Lung (tissue), 12 donors: Measurements from ENCODE around the gene BRAF. TPM values are rescaled to one million over a fixed set of nuclear protein-coding genes. Genes with fewer than 3 reads are reported as not detected.
A peak's percentile ranks its signal among the peaks of the same experiment; 100 is the strongest.

ENCODE experiments used
- ATAC-seq: fragments of 200-7000 bp; cut with Tn5 transposase; one replicate; pipeline ENCODE4 v1.9.1; 2020; ENCODE audit warnings: moderate number of reproducible peaks; ENCODE audit not compliant: insufficient read depth, low FRiP score
- DNase-seq, 3 donors: peaks; one replicate each; pipeline ENCODE4 v3.0.0-alpha.2; 2013 to 2017
- H3K27ac ChIP-seq, 2 donors: one replicate each; pipeline ENCODE4 v1.5.1; 2013; ENCODE audit warnings: mild to moderate bottlenecking in 2 of 2, moderate library complexity in 2 of 2, control low read depth in 1 of 2, inconsistent platforms in 1 of 2, low read depth in 1 of 2, low read length in 1 of 2
- H3K27me3 ChIP-seq, 3 donors: one replicate each; pipeline ENCODE4 v1.5.1; 2013; ENCODE audit warnings: low read length in 2 of 3; ENCODE audit not compliant: control insufficient read depth in 3 of 3, insufficient read depth in 3 of 3
- H3K36me3 ChIP-seq, 4 donors: one replicate each; pipeline ENCODE4 v1.5.1; 2013; ENCODE audit warnings: low read length in 4 of 4, mild to moderate bottlenecking in 1 of 4, moderate library complexity in 1 of 4; ENCODE audit not compliant: control insufficient read depth in 4 of 4, insufficient read depth in 4 of 4
- H3K4me1 ChIP-seq, 5 donors: one replicate each; pipeline ENCODE4 v1.5.1; 2013; ENCODE audit warnings: low read length in 5 of 5, mild to moderate bottlenecking in 2 of 5, moderate library complexity in 1 of 5; ENCODE audit not compliant: control insufficient read depth in 5 of 5, insufficient read depth in 5 of 5
- H3K4me3 ChIP-seq: one replicate; pipeline ENCODE4 v1.5.1; 2013; ENCODE audit warnings: mild to moderate bottlenecking, control low read depth, moderate library complexity
- H3K9ac ChIP-seq, 2 donors: one replicate each; pipeline ENCODE4 v1.5.1; 2013; ENCODE audit warnings: low read length in 2 of 2, control low read depth in 1 of 2; ENCODE audit not compliant: insufficient read depth in 1 of 2
- H3K9me3 ChIP-seq, 4 donors: one replicate each; pipeline ENCODE4 v1.5.1; 2013; ENCODE audit warnings: low read length in 3 of 4, mild to moderate bottlenecking in 1 of 4, moderate library complexity in 1 of 4; ENCODE audit not compliant: control insufficient read depth in 4 of 4, insufficient read depth in 3 of 4
- CTCF ChIP-seq: IDR thresholded peaks from 2 replicates; pipeline ENCODE4 v1.5.1; 2012; ENCODE audit warnings: mild to moderate bottlenecking; ENCODE audit errors: control extremely low read depth, extremely low read depth
- WGBS, 2 donors: extraction: QIAGEN DNeasy Blood & Tissue Kit; methylation state at CpG; one replicate each; pipeline ENCODE4 v1.1.7; 2013; 5-methylcytosine and 5-hydroxymethylcytosine counted together
- polyA plus RNA-seq, 2 donors: library from polyadenylated mRNA; stranded (reverse); fragments of 200-250 nt; gene quantifications; one replicate each; pipeline ENCODE4 v1.2.1, GENCODE V29; 2013
- total RNA-seq, 2 donors: library from RNA; depleted of rRNA in 1 of 2; stranded (reverse); fragments of >200 nt in 1 of 2; gene quantifications; one replicate each; pipeline ENCODE4 v1.2.1, GENCODE V29; 2014 to 2021
- donor health status: control.
- donor health status: control.
- donor health status: Bipolar disorder and iron deficiency.
- donor health status: healthy.
- donor health status: DM: yes; HTN: yes; CAD: no.

BRAF gene
- total and polyA plus RNA-seq, 4 donors = 6.5 to 111 (median 22.3) TPM

- no peak for ATAC-seq
- H3K4me1 ChIP-seq = peaks cover 0 to 7% (median 0%) of the 10 kb centered on the region in 5 donors
- H3K9ac ChIP-seq = no peak overlapping the region
- H3K4me3 ChIP-seq = no peak overlapping the region
- no peaks in the 10 kb centered on the region for H3K27me3 ChIP-seq
- no peak for DNase-seq
- no peaks in the 10 kb centered on the region for H3K9me3 ChIP-seq
- H3K36me3 ChIP-seq = no peaks in the 10 kb centered on the region
- no peak overlapping the region for H3K27ac ChIP-seq
- no peak for TF ChIP-seq CTCF
- WGBS, 2 donors = 97 to 100% methylated on average over 3 of the region's 3 CpGs
Measured at GRCh38 chr7:140864732-140865131, 60.0 kb downstream of the BRAF start.

GRCh38 chr7:140863867-140864266 lies 60.9 kb downstream of the BRAF start:
- 72 to 94% methylated on average over 4 of the region's 4 CpGs for WGBS, 2 donors
- TF ChIP-seq CTCF = no peak
- Histone ChIP-seq H3K27ac (no peak overlapping the region), H3K4me3 (no peak overlapping the region), H3K27me3 (no peaks in the 10 kb centered on the region), H3K36me3 (no peaks in the 10 kb centered on the region), H3K9me3 (no peaks in the 10 kb centered on the region), H3K4me1 (peaks cover 0 to 10% (median 0%) of the 10 kb centered on the region in 5 donors), H3K9ac (no peak overlapping the region)
- no peak for ATAC-seq
- no peak for DNase-seq

GRCh38 chr7:140863184-140863583 lies 61.5 kb downstream of the BRAF start:
- Histone ChIP-seq H3K4me1 (peaks cover 0 to 10% (median 0%) of the 10 kb centered on the region in 5 donors), H3K27me3 (no peaks in the 10 kb centered on the region), H3K9me3 (no peaks in the 10 kb centered on the region), H3K9ac (no peak overlapping the region), H3K36me3 (no peaks in the 10 kb centered on the region), H3K27ac (no peak overlapping the region), H3K4me3 (no peak overlapping the region)
- WGBS, 2 donors = 88 to 93% methylated on average over 2 of the region's 2 CpGs
- DNase-seq = no peak
- no peak for ATAC-seq
- no peak for TF ChIP-seq CTCF

GRCh38 chr7:140857048-140857447 lies 67.7 kb downstream of the BRAF start:
- Histone ChIP-seq H3K27ac (no peak overlapping the region), H3K4me1 (peaks cover 0 to 9% (median 0%) of the 10 kb centered on the region in 5 donors), H3K27me3 (no peaks in the 10 kb centered on the region), H3K36me3 (no peaks in the 10 kb centered on the region), H3K9me3 (no peaks in the 10 kb centered on the region), H3K4me3 (no peak overlapping the region), H3K9ac (no peak overlapping the region)
- peak in 1 of 3 donors; percentile 20 for DNase-seq
- ATAC-seq = no peak
- TF ChIP-seq CTCF = no peak
- 85% methylated on average over 2 of the region's 2 CpGs for WGBS, 2 donors
